Endothelial cell of hepatic sinusoid (primary cell): ENCODE measurements around the gene KIAA0513.

ENCODE experiments used
- in situ Hi-C: cut with HindIII; loops from 2 replicates; pipeline ENCODE4 v1.10.0; 2017; ENCODE audit warnings: low sequenced_read_pairs

The KIAA0513 gene

DNA sequence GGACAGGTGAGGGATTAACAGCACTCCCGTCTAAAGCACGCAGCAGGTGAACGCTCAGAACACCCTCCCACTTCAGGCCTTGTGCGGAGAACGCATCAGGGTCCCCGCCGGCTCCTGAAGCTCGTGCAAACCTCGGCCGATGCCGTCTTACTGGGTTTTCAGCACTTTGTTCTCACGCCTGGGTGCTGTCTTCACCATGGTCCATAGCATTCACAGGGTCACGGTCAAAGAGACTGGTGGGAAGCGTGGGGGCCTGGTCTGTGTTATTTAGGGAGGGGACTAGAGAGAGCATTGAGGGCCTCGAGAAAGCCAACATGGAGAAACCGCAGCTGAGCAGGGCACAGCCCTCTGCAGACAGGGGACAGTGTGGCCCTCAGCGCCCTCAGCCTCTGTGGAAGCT is 58.1 kb downstream of the KIAA0513 start:
- in situ Hi-C loops = no loop called here

DNA sequence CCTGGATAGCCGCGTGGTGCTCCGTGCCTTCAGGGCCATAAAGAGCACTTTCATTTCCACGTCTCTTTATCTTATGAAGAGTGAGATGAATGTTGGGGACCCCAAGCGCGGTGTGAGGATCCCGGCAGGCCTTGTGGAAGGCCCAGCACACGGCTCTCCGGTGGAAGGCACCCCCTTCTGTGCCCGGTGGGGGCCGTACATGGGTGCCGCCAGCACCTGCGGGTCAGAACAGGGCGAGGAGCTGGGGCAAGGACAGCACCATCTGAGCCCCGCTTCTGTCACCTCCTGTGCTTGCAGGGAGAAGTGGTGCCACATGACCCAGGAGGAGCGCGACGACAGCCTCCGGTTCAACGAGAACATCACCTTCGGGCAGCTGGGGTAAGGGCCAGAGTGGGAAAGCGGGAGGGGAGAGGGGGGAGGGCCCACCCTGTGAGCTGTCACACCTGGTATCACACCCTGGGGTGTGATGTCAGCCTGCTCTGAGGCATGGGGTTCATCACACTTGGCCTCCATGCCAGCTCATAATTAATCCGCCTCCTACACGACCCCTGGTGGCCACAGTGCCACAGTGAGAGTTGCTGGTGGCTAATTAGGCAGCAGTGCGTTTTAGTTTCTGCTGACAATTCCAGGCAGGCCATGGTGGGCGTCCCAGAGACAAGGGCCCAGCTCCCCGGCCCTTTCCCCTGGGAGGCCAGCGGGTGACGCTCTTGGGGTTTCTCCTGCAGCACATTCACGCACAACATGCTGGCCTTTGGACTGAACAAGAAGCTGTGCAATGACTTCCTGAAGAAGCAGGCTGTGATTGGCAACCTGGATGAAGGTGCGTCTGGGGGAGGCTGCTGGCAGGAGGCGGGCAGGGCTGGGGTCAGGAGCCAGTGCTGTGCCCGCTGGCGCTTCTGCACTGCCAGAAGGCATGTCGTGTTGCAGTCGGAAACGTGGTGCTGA is 59.0 kb downstream of the KIAA0513 start:
- in situ Hi-C loops = no loop called here

DNA sequence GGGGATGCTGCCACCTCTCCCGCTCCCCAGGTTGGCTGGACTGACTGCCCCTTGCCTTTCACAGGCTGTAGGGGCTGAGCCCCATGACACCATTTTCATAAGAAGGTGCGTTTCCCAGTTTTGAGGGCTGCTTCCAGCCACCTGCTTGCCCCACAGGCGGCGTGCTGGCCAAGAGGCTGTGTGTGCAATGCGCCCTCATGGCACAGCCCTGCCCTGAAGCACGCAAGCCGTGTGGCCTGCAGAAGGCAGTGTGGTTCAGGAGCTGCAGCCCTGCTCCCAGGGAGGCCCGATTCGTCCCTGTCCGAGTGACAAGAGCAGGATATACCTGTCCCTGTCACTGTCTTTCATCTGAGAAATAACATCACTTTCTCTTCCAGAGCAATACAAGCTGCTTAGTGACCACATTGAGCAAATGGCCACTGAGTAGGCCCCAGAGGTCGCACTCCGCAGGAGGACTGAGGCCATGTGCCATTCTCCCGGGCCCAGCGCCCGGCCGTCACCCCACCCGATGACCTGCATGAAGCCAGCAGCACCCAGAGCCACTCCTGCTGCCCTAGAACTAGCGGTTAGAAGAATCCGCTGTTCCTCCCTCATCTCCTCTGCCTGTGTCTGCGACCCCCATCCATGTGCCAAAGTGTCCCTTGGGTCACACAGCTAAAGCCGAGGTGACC is 60.4 kb downstream of the KIAA0513 start:
- in situ Hi-C loops = no loop called here

- in situ Hi-C loops = no loop called here
These were observed 61.1 kb downstream of the KIAA0513 start for GRCh38 chr16:85088570-85089199.

DNA sequence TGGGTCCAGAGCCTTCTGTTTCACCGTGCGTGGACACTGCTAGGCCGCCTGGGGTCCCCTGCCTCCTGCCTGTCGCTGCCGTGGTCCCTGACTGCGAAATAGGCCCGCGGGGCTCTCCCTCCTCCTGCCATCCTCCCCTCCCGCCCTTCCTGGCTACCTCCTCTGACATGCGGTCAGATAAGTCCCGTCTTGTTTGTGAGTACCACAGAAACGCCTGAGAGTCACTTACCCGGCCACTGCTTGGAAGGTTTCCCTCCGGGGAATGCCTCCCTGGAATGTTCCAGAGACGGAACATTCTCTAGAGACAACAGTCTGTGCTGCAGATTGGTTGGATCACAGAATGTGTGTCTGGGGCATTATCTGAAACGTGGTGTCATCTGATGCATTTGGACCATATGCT is 61.9 kb downstream of the KIAA0513 start:
- in situ Hi-C loops = no loop called here

GRCh38 chr16:85090181-85090580 is 62.6 kb downstream of the KIAA0513 start:
- in situ Hi-C loops = no loop called here

DNA sequence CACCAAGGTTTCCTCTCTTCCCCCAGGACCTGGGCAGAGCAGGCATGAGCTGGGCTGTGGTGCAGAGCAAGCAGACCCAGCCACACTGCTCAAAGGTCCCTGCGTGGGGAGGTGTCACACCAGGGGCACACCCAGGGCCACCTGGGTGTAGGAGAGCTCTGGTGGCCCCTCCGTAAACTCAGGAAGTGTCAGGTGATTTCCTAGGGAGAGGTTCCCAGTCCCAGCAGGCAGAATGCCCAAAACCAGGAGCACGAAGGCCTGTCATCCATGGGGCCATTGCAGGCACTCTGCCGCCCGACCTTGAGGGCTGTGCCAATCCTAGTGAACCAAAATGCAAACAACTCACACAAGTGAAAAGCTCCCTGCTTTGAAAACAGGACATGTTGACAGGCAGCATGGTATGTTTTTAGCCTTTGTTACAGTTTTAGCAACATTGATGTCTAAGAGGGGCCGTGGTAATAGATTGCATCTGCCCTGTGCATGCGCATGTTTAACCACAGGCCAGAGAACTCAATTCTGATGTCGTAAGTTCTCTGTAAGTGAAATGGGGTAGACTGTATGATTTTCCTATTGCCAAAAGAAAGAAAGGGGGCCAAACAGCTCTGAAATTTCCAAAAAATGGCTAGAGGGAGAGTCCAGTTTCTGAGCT is 63.4 kb downstream of the KIAA0513 start:
- in situ Hi-C loops = no loop called here

DNA sequence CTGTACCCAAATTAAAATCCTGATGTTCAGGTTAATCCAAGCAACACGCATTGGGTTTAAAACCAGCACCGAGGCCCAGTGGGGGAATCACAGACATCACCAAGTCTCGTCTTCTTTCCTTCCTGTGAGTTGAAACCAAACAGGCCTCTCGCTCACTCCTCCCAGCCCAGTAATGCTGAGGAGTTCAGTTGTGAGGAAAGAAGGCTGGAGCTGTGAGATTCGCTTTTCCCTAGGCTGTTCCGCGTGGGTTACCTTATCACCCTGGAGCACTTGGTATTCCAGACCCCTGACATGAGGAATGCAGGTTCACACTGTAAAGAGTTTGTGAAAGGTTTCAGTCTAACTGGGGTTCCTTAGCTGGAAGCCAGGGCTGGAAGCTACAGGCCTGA is 63.9 kb downstream of the KIAA0513 start:
- in situ Hi-C loops = no loop called here

DNA sequence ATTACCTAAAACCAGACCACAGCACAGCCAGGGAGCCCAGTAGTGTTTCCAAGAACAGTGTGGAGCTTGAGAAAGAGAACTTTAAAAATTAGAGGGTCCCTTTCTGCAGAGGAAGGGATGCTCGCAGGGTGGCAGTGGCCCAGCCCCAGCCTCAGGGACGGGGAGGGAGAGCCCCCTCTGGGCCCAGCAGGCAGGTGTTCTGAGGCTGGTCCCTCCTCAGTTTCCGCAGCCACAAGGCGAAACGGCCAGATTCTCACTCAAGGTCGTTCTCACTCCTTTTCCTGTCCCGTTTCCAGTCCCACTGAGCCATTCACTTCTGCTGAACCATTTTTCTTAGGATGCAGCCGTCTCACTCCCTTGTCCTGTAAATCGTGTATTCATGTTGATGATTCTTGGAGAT is 64.7 kb downstream of the KIAA0513 start:
- in situ Hi-C loops = no loop called here

DNA sequence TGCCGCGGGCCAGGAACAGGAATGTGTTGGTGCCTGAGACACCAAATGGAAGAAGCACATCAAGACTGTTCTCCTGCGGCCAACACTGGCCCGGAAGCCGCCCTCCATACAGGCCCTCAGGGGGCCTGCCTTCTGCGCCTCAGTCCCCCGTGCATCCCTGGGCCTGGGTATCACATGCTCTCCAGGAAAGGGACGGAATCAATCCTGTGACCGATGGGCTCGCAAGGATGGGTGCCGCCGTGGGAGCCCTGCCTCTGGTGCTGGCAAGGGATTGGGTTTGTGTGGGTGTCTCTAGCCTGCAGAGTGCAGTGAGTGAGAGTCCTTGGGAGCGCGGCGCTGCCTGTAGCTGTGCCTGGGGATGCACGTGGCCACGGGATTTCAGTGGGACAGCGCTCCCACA is 65.3 kb downstream of the KIAA0513 start:
- in situ Hi-C loops = no loop called here

DNA sequence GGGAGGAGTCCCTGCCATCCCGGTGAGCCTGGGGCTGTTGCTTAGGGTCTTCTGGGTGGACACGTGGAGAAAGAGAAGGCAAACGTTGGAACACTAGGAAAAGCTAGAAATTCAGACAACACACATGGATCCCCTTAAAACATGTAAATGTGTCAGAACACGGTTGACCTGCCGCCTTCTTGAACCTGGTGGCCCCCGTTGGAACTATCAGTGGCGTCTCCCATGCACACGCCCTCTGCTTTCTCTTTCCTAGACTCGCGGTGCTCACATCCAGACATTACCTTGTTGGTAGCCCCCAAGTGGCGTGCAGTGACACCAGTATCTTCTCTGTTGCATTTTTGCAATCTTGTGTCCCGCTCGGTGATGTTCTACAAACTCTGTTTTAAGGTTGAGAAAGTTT is 66.1 kb downstream of the KIAA0513 start:
- in situ Hi-C loops = no loop called here

DNA sequence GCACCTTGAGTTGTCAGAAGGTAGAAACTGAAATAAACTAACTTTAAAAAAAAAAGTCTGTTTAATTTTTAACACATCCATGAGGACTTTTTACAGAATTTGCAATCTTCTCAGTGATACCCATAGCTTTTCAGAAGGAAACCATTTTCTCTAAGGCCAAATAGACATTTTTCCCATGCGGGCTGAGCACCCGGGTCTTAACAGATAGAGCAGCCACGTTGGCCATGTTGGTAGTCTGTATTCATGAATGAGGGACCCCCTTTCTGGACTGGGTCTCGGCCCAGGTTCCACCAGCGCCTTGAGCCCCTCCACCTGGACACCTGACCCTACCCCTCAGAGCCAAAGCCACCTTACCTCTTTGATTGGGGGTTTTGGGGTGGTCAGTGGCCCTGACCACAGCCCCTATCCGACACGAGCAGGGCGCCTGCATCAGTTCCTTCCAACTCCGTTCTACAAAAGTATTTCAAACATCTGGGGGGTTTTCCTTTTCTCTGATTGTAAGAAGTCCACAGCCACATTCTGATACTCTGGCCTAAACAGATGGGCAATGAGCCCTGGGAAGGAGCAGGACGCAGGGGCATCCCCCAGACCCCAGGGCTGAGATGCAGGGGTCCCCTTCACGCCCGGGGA is 66.7 kb downstream of the KIAA0513 start:
- in situ Hi-C loops = no loop called here

- in situ Hi-C loops = loop anchor here (5.0 kb wide), 1 partner anchor 82 kb away; no protein-coding TSS in a partner anchor
These were observed 67.2 kb downstream of the KIAA0513 start for GRCh38 chr16:85094812-85095211.

DNA sequence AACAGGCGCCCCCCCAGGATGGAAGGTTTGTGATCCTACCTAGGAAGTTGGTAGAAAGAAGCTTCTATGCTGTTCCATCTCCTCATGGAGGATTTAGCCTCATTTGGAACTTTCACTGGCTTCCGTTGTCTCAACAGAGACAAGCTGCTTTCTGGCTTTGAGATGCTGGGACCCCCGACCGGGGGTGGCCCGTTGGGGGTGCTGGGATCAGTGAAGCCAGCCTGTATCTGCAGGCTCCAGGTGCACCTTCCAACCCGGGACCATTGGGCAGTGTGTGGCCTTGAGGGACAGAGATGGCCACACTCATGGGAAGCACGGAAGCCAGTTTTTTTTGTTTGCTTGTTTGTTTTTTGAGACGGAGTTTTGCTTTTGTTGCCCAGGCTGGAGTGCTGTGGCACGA is 69.3 kb downstream of the KIAA0513 start:
- in situ Hi-C loops = loop anchor here (5.0 kb wide), 1 partner anchor 80 kb away; no protein-coding TSS in a partner anchor

GRCh38 chr16:85098565-85098964 is 71.0 kb downstream of the KIAA0513 start:
- in situ Hi-C loops = loop anchor here (5.0 kb wide), 1 partner anchor 79 kb away; no protein-coding TSS in a partner anchor

DNA sequence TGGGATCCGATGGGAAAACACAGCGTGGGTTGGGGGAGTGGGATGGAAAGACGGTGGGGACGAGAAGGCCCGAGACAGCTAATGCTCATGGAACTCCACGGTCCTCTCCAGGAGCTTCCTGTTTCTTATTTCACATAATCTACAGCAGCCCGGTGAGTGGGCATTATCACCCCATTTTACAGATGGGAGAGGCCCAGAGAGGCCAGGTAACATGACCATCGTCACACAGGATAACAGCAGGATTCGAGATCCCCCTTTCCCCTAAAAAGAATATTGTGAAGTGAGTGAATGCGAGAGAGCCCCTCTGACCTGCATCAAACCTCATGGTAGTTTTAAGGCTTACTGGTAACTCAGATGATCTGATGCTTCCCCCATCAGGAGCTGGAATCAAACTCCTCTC is 72.7 kb downstream of the KIAA0513 start:
- in situ Hi-C loops = no loop called here

DNA sequence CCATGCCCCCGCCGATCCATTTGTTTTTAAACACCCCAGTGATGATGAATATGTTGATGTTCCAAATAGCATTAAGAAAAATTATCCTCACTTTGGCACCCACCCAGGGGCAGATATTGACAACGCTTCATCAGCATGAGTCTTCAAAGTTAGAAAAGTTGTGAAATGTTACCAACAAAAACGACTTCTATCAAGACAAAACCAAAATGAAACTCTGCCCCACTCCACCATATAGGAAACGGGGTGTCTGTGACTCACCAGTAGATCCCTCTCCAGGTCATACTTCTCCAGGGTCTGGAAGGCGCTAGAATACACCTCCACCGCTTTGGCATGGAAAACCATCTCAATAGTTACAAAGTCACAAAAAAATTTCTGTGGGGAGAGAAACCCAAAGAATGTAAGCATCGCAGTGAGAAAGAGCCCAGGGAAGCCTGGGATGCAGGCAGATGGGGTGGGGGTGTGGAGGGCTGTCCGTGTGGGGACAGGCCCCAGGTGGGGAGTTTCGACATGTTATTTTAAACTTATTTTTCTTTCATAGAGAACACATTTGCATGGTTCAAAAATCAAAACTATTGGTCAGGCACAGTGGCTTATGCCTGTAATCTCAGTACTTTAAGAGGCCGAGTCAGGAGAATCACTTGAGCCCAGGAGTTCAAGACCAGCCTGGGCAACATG is 74.5 kb downstream of the KIAA0513 start:
- in situ Hi-C loops = no loop called here

GRCh38 chr16:85103114-85104079 is 75.8 kb downstream of the KIAA0513 start:
- in situ Hi-C loops = no loop called here

- in situ Hi-C loops = no loop called here
These were observed 76.6 kb downstream of the KIAA0513 start for GRCh38 chr16:85104147-85104546.
